ENCODE data around the gene ZNF354C. TPM values are rescaled to one million over a fixed set of nuclear protein-coding genes. Genes with fewer than 3 reads are reported as not detected.

ZNF354C gene
- total RNA-seq, 2 donors from 2014 or later = 8.3 to 12.5 TPM

Other genes starting within 250 kb of the ZNF354C start
- gene ZNF354B, start 200.4 kb upstream of the ZNF354C start, total RNA-seq = 10 to 100 TPM; 12.9 to 13.0 TPM
- gene ZFP2, start 164.5 kb upstream of the ZNF354C start, total RNA-seq = under 1 TPM; 0.58 to 0.86 TPM
- gene ZNF454, start 119.2 kb upstream of the ZNF354C start, total RNA-seq = under 1 TPM in 1 of 2 donors, not detected in 1; 0.21 TPM
- not detected for gene GRM6, start 65.1 kb upstream of the ZNF354C start, total RNA-seq
- gene ZNF879, start 36.6 kb upstream of the ZNF354C start, total RNA-seq = 1 to 10 TPM; 2.6 to 2.8 TPM

All from activated T-cell treated with anti-CD3 and anti-CD28 coated beads, Interleukin-2, amount 50 U/mL, for 72 hours (primary cell).